ENCODE results near the gene ARID3B.

DNA sequence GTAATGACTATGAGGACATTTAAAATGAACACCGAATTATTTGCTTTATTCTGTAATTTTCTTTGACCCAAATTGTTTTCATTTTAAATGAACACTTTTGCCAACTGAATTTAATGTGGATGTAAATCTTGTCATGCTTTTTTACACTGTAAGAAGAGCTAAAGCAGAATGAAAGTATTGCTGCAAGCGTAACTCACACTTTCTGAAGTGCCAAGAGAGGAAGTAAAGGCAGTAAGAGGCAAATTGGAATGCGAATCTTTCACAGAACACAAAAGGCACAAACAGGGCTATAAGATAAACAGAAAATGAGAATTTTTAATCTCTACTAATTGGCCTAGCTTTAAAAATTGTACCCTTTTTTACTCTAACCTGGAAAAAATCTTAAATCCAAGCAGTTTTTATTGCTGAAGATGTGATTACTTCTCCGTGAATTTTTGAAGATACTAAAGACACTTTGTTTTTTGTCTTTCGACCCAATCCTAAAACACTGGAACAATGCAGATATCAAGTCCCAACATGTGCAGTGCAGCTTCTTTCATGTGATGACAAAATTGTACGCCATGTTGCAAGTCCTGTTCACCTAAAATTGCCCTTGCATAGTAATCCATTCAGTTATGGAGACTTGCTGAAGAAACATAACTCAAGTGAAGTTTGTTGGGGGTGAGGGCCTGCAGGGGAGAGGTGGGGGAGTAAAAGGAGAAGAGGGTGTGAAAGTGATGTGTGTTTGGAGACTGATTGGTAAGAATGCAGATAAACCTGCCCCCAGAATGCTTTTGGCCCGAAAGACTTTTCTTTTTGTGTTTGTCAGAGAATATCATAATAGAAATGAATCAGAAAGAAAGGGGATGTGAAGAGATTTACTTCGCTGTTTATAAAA, 1.4 kb downstream of the ARID3B start:
- TF ChIP-seq CTCF (IDR thresholded peaks at IDR 0.05) (no peak), POLR2A (IDR thresholded peaks at IDR 0.05) (no peak)

Data from thyroid gland (tissue), 4 donors.